Activated CD8-positive, alpha-beta memory T cell treated with anti-CD3 and anti-CD28 coated beads for 24 hours (primary cell): ENCODE measurements around the gene CPNE4.
"Not testable (repeated sequence)": the region's sequence is repeated elsewhere in the genome, so short reads cannot be mapped to it uniquely, and the experiment has no call there.

Experiments
- DNase-seq: peaks from one replicate; pipeline ENCODE4 v3.0.0-alpha.2; 2020

The CPNE4 gene

GRCh38 chr3:132034486-132035464 lies at the start of gene CPNE4:
Gene CPNE4, minus strand, starts transcription at chr3:132035014.
- peak; percentile 72 for DNase-seq

- DNase-seq, result no peak
These were observed 48.9 kb upstream of the CPNE4 start for GRCh38 chr3:132083583-132084279.

DNA sequence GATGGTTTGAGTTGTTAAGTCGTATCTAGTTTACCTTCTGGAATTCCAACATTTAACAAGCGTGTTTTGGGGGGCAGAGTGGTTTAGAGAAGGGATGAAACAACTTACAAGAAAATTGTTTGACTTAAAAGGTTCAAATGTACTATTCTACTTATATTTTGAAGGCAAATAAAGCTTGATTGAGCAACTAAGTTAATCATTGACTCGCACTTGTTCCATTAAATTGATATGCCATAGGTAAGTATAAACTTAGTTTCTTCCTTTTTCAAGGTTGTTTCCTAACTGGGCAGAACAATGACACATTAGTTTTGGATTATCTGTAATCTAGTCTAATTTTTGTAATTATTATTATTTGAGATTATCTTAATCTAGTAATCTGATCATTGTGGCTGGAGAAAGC lies 48.3 kb upstream of the CPNE4 start:
- no peak for DNase-seq

DNA sequence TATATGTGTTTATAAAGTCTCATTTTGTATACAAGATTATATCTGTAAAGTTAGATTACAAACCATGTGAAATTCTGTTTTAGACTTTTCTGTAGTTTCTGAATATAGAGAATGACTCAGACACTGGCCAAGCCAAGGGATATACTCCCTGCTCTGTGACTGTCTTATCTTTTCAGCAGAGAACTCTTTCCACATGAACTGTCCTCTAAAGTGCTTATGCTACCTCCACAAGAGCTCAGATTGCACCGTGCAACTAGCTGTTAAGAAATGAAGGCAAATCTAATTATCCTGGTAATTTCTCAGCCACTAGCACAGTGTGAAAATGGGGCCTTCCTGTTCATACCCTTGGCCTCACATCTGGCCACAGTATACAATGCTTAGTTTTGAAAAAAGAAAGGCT lies 44.3 kb upstream of the CPNE4 start:
- no peak for DNase-seq

- DNase-seq, result no peak
These were observed 39.0 kb upstream of the CPNE4 start for GRCh38 chr3:132073771-132074170.

GRCh38 chr3:132071043-132071442 lies 36.2 kb upstream of the CPNE4 start:
- DNase-seq, result no peak

DNA sequence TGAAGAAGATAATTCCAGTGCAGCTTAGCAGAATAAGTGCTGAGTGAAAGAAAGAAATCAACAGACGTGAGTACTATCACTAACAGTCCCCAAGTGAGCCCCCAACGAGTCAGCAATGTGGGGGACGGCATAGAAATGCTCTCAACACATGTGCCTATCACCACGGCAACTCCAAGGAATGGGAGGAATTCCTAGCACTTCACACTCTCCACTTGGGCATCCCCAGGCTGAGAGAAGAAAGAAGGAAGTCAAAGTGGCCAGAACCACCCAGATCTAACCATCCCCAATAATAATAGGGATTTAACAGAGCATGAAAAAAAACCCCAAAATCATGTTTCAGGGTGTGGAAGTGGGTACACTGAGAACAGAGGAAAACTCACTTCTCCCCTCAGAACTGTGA lies 29.3 kb upstream of the CPNE4 start:
- DNase-seq, result no peak

DNA sequence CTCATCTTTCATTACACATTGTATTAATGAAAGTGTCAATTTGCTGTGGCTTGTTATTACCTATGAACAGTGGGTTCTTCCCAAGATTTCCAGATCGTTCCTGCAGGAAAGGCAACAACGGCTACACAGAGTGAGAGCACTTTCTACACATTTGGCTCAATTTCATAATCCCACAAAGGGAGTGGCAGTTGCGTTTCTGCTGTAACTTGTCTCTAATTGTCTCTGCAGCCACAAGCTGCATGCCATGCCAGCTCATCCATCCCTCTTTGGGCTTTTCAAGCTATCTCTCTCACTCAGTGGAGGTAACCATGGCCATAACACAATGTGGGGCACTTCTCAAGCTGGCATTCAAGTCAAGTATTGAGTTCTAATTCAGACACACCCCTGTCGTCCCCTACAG lies 27.7 kb upstream of the CPNE4 start:
- no peak for DNase-seq

GRCh38 chr3:132055872-132056271 lies 21.1 kb upstream of the CPNE4 start:
- no peak for DNase-seq

DNA sequence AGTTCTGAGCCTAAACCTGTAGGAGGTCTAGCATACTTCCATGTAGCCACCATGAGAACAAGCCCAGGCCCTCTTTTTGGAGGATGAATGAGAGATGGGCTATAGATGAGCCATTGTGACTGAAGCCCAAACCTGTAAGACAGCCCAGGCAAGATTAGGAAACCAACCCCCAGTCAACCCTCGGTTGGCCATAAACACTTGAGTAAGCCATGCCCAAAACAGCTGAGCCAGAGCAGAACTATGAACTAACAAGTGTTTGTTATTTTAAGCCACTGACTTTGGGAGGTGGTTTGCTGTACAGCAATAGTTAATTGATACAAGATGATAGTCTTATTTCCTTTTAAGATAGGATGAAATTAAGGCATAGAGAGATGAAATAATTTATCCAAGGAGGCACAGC lies 12.4 kb upstream of the CPNE4 start:
- no peak for DNase-seq

DNA sequence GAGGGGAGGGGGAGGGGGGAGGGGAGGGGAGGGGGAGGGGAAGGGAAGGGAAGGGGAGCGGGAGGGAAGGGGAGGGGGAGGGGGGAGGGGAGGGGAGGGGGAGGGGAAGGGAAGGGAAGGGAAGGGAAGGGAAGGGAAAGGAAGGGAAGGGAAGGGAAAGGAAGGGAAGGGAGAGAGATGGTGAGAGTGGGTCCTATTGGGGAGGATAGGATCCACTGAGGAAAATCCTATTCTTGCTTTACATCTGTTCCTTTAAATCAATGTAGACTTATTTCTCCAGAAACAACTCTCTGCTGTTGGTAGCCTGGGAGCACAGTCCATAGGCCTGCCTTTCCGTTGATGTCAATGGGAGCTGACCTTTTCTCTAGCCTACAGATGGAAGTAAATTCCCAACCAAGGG lies 10.1 kb upstream of the CPNE4 start:
- not testable (repeated sequence) for DNase-seq

DNA sequence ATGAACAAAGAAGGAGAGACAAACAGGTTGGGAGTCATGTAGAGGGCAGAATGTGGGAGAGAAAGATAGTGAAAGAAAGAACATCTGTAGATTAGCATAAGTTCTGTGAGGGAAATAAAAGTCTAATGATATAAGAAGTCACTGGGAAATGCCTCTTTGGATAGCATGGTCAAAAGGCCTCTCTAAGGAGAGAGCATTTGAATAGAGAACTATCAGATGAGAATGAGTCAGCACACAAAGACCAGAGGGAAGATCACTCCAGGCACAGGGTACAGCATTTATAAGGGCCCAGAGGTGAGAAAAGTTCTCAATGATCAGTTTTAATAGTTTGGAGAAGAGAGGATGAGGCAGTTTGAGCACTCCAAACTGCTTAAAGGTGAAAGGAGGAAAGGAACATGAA lies 7.9 kb upstream of the CPNE4 start:
- no peak for DNase-seq

- no peak for DNase-seq
These were observed 3.5 kb upstream of the CPNE4 start for GRCh38 chr3:132038198-132038825.

DNA sequence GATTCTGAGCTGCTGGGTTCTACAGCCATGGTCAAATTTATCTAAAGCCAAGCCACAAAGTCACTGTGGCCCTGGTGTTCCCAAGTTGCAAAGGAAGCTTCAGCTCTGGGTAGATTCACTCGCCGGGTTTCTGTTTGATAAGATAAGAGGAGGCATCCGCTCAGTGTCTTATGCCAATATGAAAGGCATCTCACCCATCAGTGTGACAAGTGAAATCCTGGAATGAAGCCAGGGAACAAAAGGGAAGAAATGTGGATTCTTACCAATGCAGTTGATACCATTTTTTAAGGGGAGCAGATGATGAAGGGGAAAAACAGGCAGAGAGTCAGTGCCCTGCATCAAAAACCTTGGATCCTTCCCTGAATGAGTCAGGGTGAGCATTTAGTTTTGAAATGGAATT lies 2.8 kb upstream of the CPNE4 start:
- DNase-seq, result no peak

DNA sequence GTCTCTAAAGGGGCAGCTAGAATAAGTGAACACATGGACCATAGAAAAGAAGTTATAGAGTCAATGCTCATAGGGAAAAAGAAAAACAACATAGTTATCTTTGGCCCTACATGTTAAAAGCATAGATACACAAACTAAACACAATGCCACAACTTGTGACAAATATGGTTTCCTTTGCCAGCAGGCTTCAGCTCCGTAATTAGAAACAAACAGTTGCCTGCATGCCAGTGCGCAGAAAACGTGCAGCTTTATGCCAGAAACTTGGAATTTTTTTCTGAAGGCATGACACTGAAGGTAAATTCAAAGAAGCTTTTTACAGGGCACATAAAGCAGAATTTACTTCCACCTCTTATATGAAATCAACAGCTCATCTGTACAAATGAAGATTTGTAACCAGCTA lies 2.2 kb upstream of the CPNE4 start:
- no peak for DNase-seq

DNA sequence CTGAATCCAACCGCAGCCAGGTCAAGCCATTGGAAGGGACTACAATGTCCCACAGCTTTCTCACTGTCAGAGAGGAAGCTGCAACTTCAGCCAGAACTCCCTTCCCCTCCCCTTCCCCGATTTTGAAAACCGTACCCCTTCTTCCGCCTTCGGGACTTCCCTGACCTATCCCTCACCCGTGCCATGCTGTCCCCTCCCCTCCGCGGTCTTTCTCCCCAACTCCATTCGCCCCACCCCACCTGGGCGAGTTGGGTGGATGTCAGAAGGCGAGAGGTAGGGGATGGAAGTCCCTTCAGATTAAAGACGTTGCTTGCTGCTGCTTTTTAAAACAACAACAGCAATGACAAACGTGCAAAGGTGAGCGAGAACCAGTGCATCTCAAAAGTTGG lies 723 bp downstream of the CPNE4 start:
- DNase-seq, result no peak

DNA sequence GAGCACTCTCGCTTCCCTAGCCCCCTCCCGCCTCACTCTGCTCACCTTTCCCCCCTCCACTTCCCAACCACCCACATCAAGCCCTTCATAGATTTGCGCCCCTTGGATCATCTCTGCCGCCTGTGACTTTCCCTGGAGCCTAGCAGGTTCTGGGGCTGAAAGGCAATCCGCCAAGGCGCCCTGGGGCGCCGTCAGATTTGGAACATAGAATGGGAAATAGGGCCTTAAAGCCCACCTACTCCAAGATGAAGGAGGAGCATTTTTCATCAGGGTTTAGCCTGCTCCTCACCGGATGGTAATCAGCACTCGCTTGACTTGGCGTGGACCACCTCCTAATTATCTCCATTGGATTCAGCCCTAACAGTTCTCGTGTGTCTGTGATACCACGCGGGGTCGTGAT lies 1.3 kb downstream of the CPNE4 start:
- DNase-seq, result no peak

DNA sequence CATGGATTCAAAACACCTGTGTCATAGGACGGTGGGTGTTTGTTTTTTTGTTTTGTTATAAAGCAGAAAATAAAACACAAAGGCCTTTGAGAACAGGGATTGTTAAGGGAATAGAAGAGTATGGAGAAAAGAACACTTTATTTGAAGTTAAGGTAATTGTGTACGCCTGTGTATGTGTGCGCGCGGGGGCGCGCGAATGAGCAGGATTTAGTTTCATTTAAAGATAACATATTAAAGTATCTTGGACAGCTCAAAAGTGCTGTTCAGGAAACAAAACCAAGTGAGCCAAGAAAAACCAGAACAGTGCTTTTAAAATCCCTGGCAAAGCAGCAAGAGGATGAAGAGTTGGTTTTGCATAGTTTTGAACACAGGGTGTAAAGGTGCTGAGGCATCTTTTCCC lies 1.9 kb downstream of the CPNE4 start:
- no peak for DNase-seq

GRCh38 chr3:132029182-132029902 lies 5.5 kb downstream of the CPNE4 start:
- peak; percentile 68 for DNase-seq

GRCh38 chr3:132022914-132023313 lies 11.9 kb downstream of the CPNE4 start:
- DNase-seq, result no peak

GRCh38 chr3:132020058-132020457 lies 14.8 kb downstream of the CPNE4 start:
- DNase-seq, result no peak

DNA sequence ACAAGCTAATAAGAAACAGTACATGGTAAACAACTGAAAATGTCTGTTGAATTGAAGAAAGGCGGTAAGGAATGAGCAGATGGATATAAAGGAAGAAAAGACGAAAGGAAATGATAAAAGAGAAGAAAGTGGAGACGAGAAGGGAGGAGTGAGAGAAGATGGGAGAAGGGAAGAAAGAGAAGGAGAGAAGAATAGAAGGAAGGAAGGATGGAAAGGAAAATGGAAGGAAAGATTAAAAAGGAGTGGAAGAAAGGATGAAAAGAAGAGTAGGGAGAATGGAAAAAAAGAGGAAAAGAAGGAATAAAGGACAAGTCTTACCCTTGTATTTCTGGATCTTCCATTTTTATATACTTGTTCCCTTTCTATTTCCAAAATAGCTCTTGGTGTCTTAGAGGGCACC lies 17.7 kb downstream of the CPNE4 start:
- DNase-seq, result no peak
